Trophoblast cell (in vitro differentiated cells and primary cell): ENCODE measurements around the gene RPL13A.

ENCODE experiments used
- DNase-seq, 2 donors: peaks; one replicate each; pipeline ENCODE4 v3.0.0-alpha.2; 2016
- H2AFZ ChIP-seq: 2 replicates; pipeline ENCODE4 v1.6.1; 2013; ENCODE audit warnings: low read length, moderate library complexity, mild to moderate bottlenecking; ENCODE audit not compliant: insufficient read depth, poor library complexity
- H2AK5ac ChIP-seq: 2 replicates; pipeline ENCODE4 v1.6.1; 2013; ENCODE audit warnings: mild to moderate bottlenecking, low read length
- H2BK120ac ChIP-seq: 2 replicates; pipeline ENCODE4 v1.6.1; 2013; ENCODE audit warnings: low read length, mild to moderate bottlenecking, moderate library complexity; ENCODE audit not compliant: insufficient read depth, poor library complexity
- H2BK12ac ChIP-seq: 2 replicates; pipeline ENCODE4 v1.6.1; 2013; ENCODE audit warnings: mild to moderate bottlenecking, low read length, moderate library complexity
- H2BK5ac ChIP-seq: 2 replicates; pipeline ENCODE4 v1.6.1; 2013; ENCODE audit warnings: low read length, low read depth, moderate library complexity, mild to moderate bottlenecking; ENCODE audit not compliant: poor library complexity
- H3K14ac ChIP-seq: 2 replicates; pipeline ENCODE4 v1.6.1; 2013; ENCODE audit warnings: mild to moderate bottlenecking, low read length
- H3K18ac ChIP-seq: 2 replicates; pipeline ENCODE4 v1.6.1; 2013; ENCODE audit warnings: mild to moderate bottlenecking, low read length
- H3K23ac ChIP-seq: 2 replicates; pipeline ENCODE4 v1.6.1; 2013; ENCODE audit warnings: low read length
- H3K27ac ChIP-seq: 2 replicates; pipeline ENCODE4 v1.5.1; 2013; ENCODE audit warnings: low read depth, mild to moderate bottlenecking, inconsistent platforms, low read length, moderate library complexity
- H3K27me3 ChIP-seq: 2 replicates; pipeline ENCODE4 v1.6.1; 2013; ENCODE audit warnings: inconsistent platforms, mild to moderate bottlenecking, low read length, moderate library complexity; ENCODE audit not compliant: insufficient read depth
- H3K36me3 ChIP-seq, 2 experiments: 1 replicate in 1 of 2; 2 replicates in 1 of 2; pipeline ENCODE4 v1.6.1; 2013; ENCODE audit warnings: low read length in 2 of 2, mild to moderate bottlenecking in 2 of 2, moderate library complexity in 1 of 2; ENCODE audit not compliant: insufficient read depth in 2 of 2, control insufficient read depth in 1 of 2
- H3K4ac ChIP-seq: 2 replicates; pipeline ENCODE4 v1.6.1; 2013; ENCODE audit warnings: low read depth, mild to moderate bottlenecking, low read length, moderate library complexity
- H3K4me1 ChIP-seq, 2 experiments: 1 replicate in 1 of 2; 2 replicates in 1 of 2; pipeline ENCODE4 v1.6.1; 2013; ENCODE audit warnings: low read length in 2 of 2, mild to moderate bottlenecking in 2 of 2, moderate library complexity in 1 of 2; ENCODE audit not compliant: insufficient read depth in 2 of 2, control insufficient read depth in 1 of 2
- H3K4me2 ChIP-seq: 2 replicates; pipeline ENCODE4 v1.6.1; 2013; ENCODE audit warnings: inconsistent platforms, mild to moderate bottlenecking, low read length, moderate library complexity
- H3K4me3 ChIP-seq: 2 replicates; pipeline ENCODE4 v1.5.1; 2013; ENCODE audit warnings: mild to moderate bottlenecking, low read depth, low read length, inconsistent platforms
- H3K79me1 ChIP-seq: one replicate; pipeline ENCODE4 v1.6.1; 2013; ENCODE audit warnings: low read length
- H3K79me2 ChIP-seq: 2 replicates; pipeline ENCODE4 v1.6.1; 2013; ENCODE audit warnings: low read length, mild to moderate bottlenecking; ENCODE audit not compliant: control insufficient read depth, insufficient read depth, poor library complexity
- H3K9ac ChIP-seq: 2 replicates; pipeline ENCODE4 v1.6.1; 2013; ENCODE audit warnings: mild to moderate bottlenecking, low read length
- H3K9me3 ChIP-seq: 2 replicates; pipeline ENCODE4 v1.6.1; 2013; ENCODE audit warnings: low read depth, mild to moderate bottlenecking, control low read depth, inconsistent platforms, low read length; ENCODE audit not compliant: insufficient read depth
- H4K12ac ChIP-seq: 2 replicates; pipeline ENCODE4 v1.6.1; 2013; ENCODE audit warnings: low read depth, mild to moderate bottlenecking, low read length, moderate library complexity
- H4K8ac ChIP-seq: 2 replicates; pipeline ENCODE4 v1.6.1; 2013; ENCODE audit warnings: low read depth, mild to moderate bottlenecking, low read length, moderate library complexity
- H4K91ac ChIP-seq: one replicate; pipeline ENCODE4 v1.6.1; 2013; ENCODE audit warnings: low read depth, mild to moderate bottlenecking, low read length, moderate library complexity
- WGBS: extraction: QIAGEN DNeasy Blood & Tissue Kit; methylation state at CpG from one replicate; pipeline ENCODE4 v1.1.7; 2013; ENCODE audit warnings: missing lambda C conversion rate; ENCODE audit not compliant: insufficient read length, insufficient coverage; ENCODE audit errors: extremely low coverage; 5-methylcytosine and 5-hydroxymethylcytosine counted together

RPL13A gene

GRCh38 chr19:49473868-49474541 lies 13.4 kb upstream of the RPL13A start, which contains the start of gene FLT3LG:
FLT3LG (plus strand) TSS chr19:49474215; CDS start chr19:49474640, 425 bp downstream.
- Histone ChIP-seq H3K9me3 (no peaks in the 10 kb centered on the region), H2AFZ (no peak within 1 kb of the TSS), H3K4me2 (no peak within 1 kb of the TSS), H3K4me3 (no peak within 1 kb of the TSS), H3K27ac (no peak within 1 kb of the TSS), H3K18ac (no peak within 1 kb of the TSS), H3K79me2 (no peaks in the 10 kb centered on the region), H3K14ac (no peak within 1 kb of the TSS), H3K79me1 (no peaks in the 10 kb centered on the region), H2AK5ac (no peak within 1 kb of the TSS), H3K4me1 (no peaks in the 10 kb centered on the region), H3K9ac (no peak within 1 kb of the TSS), H3K4ac (no peak within 1 kb of the TSS), H3K27me3 (no peaks in the 10 kb centered on the region), H4K8ac (no peak within 1 kb of the TSS), H4K12ac (no peak within 1 kb of the TSS), H3K23ac (no peak within 1 kb of the TSS), H2BK5ac (no peak within 1 kb of the TSS), H2BK12ac (no peak within 1 kb of the TSS), H3K36me3 (peaks cover 12% of the 10 kb centered on the region in 2 experiments), H2BK120ac (no peak within 1 kb of the TSS), H4K91ac (no peak within 1 kb of the TSS)
- WGBS: no CpG with 5 or more reads among the region's 33 CpGs
- DNase-seq: peak; percentile 28 to 57

GRCh38 chr19:49474542-49474924 lies 12.9 kb upstream of the RPL13A start:
- no CpG with 5 or more reads among the region's 11 CpGs for WGBS
- DNase-seq: no peak
- H2BK120ac ChIP-seq: no peak overlapping the region
- no peak overlapping the region for H2BK5ac ChIP-seq
- no peak overlapping the region for H3K18ac ChIP-seq
- H3K27me3 ChIP-seq: no peaks in the 10 kb centered on the region
- no peak overlapping the region for H3K4ac ChIP-seq
- H3K4me3 ChIP-seq: no peak overlapping the region
- H3K79me1 ChIP-seq: no peaks in the 10 kb centered on the region
- H3K14ac ChIP-seq: no peak overlapping the region
- no peak overlapping the region for H2AFZ ChIP-seq
- H4K12ac ChIP-seq: no peak overlapping the region
- H4K91ac ChIP-seq: no peak overlapping the region
- H3K27ac ChIP-seq: no peak overlapping the region
- no peak overlapping the region for H3K4me2 ChIP-seq
- no peaks in the 10 kb centered on the region for H3K4me1 ChIP-seq
- H3K9me3 ChIP-seq: no peaks in the 10 kb centered on the region
- H3K9ac ChIP-seq: no peak overlapping the region
- no peak overlapping the region for H4K8ac ChIP-seq
- no peak overlapping the region for H3K23ac ChIP-seq
- H2AK5ac ChIP-seq: no peak overlapping the region
- H2BK12ac ChIP-seq: no peak overlapping the region
- H3K36me3 ChIP-seq: peaks cover 10% of the 10 kb centered on the region in 2 experiments
- H3K79me2 ChIP-seq: no peaks in the 10 kb centered on the region

- H3K18ac ChIP-seq: no peak overlapping the region
- H2AK5ac ChIP-seq: no peak overlapping the region
- H3K79me2 ChIP-seq: no peaks in the 10 kb centered on the region
- H3K4me2 ChIP-seq: no peak overlapping the region
- H2AFZ ChIP-seq: no peak overlapping the region
- no peak overlapping the region for H2BK5ac ChIP-seq
- no CpG with 5 or more reads among the region's 15 CpGs for WGBS
- H3K9me3 ChIP-seq: no peaks in the 10 kb centered on the region
- no peak overlapping the region for H3K9ac ChIP-seq
- no peak overlapping the region for H4K91ac ChIP-seq
- H3K4me3 ChIP-seq: no peak overlapping the region
- H2BK120ac ChIP-seq: no peak overlapping the region
- peaks cover 2 to 3% of the 10 kb centered on the region in 2 experiments for H3K36me3 ChIP-seq
- no peak overlapping the region for H2BK12ac ChIP-seq
- no peak overlapping the region for H3K14ac ChIP-seq
- no peak overlapping the region for H4K12ac ChIP-seq
- no peak overlapping the region for H3K27ac ChIP-seq
- no peaks in the 10 kb centered on the region for H3K79me1 ChIP-seq
- no peak overlapping the region for H4K8ac ChIP-seq
- H3K27me3 ChIP-seq: no peaks in the 10 kb centered on the region
- H3K23ac ChIP-seq: no peak overlapping the region
- DNase-seq: no peak
- no peak overlapping the region for H3K4ac ChIP-seq
- H3K4me1 ChIP-seq: no peaks in the 10 kb centered on the region
Observed at GRCh38 chr19:49475191-49475917, 12.1 kb upstream of the RPL13A start.

- no peaks in the 10 kb centered on the region for H3K27me3 ChIP-seq
- H3K18ac ChIP-seq: no peak overlapping the region
- no peaks in the 10 kb centered on the region for H3K4me1 ChIP-seq
Observed at GRCh38 chr19:49475995-49476880, 11.2 kb upstream of the RPL13A start.

More at GRCh38 chr19:49475995-49476880, 11.2 kb upstream of the RPL13A start:
- Histone ChIP-seq H3K36me3 (no peaks in the 10 kb centered on the region), H3K23ac (no peak overlapping the region), H3K79me1 (no peaks in the 10 kb centered on the region), H2BK12ac (no peak overlapping the region), H3K9me3 (no peaks in the 10 kb centered on the region), H2BK5ac (no peak overlapping the region), H3K4me2 (peak overlapping the region; percentile 32), H2AFZ (no peak overlapping the region), H4K91ac (no peak overlapping the region), H4K12ac (no peak overlapping the region), H3K4me3 (no peak overlapping the region), H3K27ac (no peak overlapping the region), H3K4ac (no peak overlapping the region), H3K14ac (no peak overlapping the region), H3K9ac (no peak overlapping the region), H2AK5ac (no peak overlapping the region), H4K8ac (no peak overlapping the region), H3K79me2 (no peaks in the 10 kb centered on the region), H2BK120ac (no peak overlapping the region)
- WGBS: no CpG with 5 or more reads among the region's 27 CpGs
- peak; percentile 44 to 61 for DNase-seq
